Stimulated activated CD4-positive, alpha-beta T cell treated with anti-CD3 and anti-CD28 coated beads, TNF-alpha, amount 100 ng/mL, for 1 hour (primary cell): ENCODE data around the gene TMEM25.
"Not testable (repeated sequence)": the region's sequence is repeated elsewhere in the genome, so short reads cannot be mapped to it uniquely, and the experiment has no call there.

Experiments
- DNase-seq, 3 donors: peaks; one replicate each; pipeline ENCODE4 v3.0.0-alpha.2; 2020; ENCODE audit warnings: low read depth in 3 of 3, low spot score in 1 of 3

TMEM25 gene

DNA sequence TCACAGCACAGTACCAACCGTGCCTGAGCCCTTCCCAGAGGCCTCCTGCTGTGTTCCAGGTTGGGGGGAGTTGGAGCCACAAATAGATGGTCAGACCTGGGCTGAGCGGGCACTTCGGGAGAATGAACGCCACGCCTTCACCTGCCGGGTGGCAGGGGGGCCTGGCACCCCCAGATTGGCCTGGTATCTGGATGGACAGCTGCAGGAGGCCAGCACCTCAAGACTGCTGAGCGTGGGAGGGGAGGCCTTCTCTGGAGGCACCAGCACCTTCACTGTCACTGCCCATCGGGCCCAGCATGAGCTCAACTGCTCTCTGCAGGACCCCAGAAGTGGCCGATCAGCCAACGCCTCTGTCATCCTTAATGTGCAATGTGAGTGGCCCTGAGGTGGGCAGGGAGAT, 1.1 kb downstream of the TMEM25 start:
- no peak for DNase-seq

DNA sequence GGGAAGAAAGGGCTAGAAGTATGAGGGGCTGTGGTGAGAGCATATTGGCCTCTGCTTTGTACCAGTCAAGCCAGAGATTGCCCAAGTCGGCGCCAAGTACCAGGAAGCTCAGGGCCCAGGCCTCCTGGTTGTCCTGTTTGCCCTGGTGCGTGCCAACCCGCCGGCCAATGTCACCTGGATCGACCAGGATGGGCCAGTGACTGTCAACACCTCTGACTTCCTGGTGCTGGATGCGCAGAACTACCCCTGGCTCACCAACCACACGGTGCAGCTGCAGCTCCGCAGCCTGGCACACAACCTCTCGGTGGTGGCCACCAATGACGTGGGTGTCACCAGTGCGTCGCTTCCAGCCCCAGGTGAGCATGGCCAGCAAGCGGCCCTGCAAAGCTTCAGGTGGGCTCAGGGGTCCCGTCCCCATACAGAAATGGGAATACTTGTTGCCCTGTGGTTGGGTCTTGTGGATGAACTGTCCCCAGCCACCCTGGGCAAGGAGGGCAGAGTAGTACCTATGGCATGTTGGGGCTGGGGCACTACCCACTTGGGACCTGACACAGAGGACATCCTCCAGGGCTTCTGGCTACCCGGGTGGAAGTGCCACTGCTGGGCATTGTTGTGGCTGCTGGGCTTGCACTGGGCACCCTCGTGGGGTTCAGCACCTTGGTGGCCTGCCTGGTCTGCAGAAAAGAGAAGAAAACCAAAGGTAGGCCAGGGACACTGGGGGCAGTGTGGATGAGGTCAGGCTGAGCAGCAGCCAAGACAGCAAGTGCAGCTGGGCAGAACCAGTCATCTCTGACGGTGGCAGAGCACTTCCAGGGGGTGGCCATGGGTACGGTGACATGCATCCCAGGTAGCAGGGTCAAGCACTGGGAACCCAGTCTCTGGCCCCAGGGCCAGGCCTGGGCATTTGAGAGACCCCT, 2.1 kb downstream of the TMEM25 start:
- DNase-seq: no peak

DNA sequence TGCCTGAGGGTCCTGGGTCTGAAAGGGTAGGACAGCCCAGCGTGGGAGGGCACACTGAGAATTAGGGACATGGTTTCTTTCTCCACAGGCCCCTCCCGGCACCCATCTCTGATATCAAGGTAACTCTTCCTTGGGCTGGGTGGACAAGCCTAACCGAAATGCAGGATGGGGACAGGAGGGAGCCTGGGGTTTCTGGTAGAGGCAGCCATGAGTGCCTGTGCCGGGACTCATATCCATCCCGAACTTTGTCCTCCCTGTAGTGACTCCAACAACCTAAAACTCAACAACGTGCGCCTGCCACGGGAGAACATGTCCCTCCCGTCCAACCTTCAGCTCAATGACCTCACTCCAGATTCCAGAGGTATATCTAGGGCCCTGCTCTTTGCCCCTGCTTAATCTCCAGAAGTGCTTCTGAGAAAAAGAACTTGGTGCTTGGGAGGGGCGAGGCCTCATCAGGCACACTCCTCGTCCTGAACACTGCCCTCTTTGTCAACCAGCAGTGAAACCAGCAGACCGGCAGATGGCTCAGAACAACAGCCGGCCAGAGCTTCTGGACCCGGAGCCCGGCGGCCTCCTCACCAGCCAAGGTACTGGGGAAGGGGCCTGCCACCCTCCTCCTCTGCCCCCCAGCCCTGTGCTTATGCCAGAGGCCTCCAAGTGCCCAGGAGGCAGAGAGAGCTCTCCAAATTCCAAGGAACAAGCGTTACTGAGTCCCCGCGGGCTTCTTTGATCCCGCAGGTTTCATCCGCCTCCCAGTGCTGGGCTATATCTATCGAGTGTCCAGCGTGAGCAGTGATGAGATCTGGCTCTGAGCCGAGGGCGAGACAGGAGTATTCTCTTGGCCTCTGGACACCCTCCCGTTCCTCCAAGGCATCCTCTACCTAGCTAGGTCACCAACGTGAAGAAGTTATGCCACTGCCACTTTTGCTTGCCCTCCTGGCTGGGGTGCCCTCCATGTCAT, 3.1 kb downstream of the TMEM25 start:
- no peak for DNase-seq

DNA sequence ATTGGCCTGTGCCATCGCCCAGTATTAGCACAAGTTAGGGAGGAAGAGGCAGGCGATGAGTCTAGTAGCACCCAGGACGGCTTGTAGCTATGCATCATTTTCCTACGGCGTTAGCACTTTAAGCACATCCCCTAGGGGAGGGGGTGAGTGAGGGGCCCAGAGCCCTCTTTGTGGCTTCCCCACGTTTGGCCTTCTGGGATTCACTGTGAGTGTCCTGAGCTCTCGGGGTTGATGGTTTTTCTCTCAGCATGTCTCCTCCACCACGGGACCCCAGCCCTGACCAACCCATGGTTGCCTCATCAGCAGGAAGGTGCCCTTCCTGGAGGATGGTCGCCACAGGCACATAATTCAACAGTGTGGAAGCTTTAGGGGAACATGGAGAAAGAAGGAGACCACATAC, 4.3 kb downstream of the TMEM25 start:
- no peak for DNase-seq

DNA sequence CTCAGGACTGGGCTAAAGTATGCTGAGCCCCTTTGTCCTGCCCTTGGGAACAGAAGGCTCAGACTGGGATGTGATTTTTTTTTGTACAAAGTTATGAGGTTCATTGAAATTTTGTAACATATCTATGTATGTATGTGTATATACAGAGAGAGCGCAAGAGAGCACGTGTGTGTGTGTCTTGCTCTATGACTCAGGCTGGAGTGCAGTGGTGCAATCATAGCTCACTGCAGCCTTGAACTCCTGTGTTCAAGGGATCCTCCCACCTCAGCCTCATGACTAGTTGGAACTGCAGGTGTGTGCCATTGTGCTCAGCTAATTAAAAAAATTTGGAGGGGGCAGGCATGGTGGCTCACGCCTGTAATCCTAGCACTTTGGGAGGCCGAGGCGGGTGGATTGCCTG, 5.7 kb downstream of the TMEM25 start:
- DNase-seq: no peak

DNA sequence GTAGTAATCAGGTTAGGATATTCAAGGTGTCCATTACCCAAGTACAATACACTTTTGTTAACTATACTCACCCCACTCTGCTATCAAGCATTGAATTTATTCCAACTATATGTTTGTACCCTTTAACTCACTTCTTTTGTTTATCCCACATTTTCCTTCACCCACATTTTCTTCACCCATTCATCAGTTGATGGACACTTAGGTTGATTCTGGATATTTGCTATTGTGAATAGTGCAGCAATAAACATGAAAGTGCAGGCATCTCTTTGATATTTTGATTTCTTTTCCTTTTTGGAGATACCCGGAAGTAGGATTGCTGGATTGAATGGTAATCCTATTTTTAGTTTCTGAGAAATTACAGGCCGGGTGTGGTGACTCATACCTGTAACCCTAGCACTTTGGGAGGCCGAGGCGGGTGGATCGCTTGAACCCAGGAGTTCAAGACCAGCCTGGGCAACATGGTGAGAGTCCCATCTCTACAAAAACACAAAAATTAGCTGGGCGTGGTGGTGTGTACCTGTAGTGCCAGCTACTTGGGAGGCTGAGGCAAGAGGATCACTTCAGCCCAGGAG, 6.5 kb downstream of the TMEM25 start:
- no peak for DNase-seq

DNA sequence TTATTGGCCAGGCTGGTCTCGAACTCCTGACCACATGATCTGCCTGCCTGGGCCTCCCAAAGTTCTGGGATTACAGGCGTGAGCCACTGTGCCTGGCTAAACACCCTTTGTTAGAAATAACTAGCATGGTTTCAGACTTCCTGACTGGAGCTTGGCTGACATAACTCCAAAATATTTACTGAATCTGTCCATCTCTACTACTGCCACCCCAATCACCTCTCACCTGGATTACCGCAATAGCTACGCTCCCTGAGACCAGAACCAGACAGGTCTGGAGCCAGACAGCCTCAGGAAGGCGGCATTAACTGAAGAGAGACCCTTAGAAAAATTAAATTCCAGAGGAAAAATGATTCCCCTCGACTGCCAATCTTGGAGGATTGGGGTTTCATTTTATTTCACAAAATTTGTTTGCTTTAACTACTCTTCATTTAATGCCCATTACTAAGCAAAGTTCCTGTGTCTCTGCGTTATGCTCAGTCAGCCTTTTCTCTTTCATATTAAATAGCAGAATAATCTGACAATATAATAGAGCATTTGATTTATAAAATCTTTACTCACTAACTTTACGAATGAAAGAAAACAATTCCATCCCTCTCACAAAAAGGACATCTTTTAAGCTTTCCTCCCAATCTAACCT, 13.1 kb downstream of the TMEM25 start:
- no peak for DNase-seq

DNA sequence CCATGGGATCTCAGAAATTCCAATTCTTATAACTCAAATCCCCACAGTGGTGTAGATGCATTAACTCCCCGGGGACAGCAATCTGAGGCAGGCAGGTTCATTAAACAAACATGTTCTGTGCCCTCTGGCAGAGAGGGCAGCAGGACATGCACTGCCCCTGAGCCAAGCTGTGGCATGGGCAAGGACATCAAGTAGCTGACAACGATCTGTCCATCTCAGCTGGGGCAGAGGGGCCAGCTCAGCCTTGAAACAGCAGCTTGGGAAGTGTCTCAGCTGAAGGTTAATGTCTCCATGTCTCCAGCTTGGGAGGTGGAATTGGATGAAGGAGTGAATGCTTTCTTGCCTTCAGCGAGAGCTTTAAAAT, 13.6 kb downstream of the TMEM25 start:
- no peak for DNase-seq

DNA sequence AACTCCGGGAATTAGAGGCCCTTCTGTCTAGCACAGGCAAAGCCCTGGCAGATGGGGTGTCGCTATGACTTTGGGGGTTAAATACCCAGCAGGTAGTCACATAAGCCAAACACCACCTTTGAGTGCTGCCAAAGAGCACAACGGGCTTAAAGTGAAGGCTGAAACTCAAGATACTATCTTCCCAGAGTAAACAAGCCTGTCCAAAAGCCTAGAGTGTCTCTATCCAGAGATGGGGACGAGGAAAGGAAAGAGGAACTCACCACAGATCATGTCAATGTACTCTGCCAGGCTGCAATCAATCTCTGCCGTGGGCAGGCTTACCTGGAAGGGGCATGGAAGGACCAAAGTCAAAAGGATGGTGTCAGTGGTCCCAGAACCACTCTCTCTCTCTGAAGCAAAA, 14.5 kb downstream of the TMEM25 start:
- DNase-seq: no peak

DNA sequence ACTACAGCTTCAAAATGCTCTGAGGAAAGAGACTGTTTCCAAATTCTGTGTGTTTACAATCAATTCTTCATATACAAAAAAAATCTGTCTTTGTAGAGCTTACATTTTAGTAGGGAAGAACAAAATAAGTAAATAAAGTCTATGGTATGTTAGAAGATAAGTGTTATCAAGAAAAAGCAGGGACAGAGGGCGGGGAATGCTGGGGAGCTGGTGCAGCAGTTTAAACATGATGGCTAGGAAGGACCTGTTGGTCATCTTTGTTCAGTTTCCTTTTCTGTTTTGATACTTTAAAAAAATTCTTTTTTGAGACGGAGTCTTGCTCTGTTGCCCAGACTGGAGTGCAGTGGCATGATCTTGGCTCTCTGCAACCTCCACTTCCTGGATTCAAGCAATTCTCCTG, 16.1 kb downstream of the TMEM25 start:
- no peak for DNase-seq

DNA sequence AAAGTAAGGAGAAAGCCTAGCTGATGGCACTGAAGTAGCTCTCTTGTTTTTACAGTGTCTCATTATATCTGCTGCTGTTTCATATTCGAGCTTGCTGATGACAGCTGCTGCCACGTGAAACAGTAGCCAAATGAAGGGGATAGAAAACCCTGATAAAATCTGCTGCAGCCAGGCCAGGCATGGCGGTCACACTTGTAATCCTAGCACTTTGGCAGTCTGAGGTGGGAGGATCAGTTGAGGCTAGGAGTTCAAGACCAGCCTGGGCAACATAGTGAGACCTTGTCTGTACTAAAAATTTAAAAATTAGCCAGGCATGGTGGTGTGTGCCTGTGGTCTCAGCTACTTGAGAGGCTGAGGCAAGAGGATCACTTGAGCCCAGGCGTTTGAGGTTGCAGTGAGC, 21.3 kb downstream of the TMEM25 start:
- DNase-seq: no peak

DNA sequence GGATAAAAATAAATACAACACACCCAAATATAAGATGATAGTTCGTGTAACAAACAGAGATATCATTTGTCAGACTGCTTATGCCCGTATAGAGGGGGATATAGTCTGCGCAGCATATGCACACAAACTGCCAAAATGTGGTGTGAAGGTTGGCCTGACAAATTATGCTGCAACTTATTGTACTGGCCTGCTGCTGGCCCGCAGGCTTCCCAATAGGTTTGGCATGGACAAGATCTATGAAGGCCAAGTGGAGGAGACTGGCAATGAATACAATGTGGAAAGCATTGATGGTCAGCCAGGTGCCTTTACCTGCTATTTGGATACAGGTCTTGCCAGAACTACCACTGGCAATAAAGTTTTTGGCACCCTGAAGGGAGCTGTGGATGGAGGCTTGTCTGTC, 29.8 kb downstream of the TMEM25 start:
- DNase-seq: no peak

DNA sequence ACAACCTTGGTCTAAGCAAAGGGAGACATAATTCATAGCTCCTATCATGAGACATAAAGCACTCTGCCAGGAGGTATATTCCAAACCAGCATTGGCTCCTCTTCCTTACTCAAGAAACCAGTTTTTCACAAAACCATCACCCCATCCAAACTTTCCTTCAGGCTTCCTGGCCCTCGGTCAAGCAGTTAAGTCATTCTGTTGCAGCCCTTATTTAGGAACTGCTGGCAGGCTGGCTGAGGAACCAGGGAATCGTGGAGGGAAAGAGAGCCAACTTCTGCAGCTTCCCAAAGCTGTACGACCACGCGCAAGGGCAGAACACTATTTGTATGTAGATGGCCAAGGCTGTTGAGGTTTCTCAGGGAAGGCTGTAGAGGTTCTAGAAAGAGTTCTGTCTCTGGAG, 34.1 kb downstream of the TMEM25 start:
- no peak for DNase-seq

DNA sequence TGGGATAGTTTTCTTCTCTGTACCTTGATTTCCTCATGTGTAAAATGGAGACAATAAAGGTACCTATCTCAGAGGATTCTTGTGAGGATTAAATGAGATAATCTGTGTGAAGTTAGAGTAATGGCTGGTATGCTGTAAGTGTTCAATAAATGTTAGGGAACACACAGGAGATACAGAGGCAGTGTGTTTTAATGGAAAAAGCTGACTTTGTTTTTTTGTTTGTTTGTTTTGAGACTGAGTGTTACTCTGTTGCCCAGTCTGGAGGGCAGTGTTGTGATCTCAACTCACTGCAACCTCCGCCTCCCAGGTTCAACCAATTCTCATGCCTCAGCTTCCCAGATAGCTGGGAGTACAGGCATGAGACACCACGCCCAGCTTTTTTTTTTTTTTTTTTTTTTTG, 38.7 kb downstream of the TMEM25 start:
- no peak for DNase-seq

DNA sequence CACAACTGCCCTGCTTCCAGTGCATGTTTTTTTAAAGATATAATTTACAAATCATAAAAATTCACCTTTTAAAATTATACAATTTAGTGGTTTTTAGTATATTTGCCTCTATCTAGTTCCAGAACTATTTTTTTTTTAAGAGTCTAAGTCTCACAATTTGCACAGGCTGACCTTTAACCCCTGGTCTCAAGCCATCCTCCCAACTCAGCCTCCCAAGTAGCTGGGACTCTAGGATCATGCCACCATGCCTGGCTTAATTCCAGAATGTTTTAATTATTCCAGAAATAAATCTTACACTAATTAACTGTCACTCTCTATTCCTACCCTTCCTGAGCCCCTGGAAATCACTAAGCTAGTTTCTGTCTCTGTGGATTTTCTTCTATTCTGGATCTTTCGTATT, 39.8 kb downstream of the TMEM25 start:
- no peak for DNase-seq

DNA sequence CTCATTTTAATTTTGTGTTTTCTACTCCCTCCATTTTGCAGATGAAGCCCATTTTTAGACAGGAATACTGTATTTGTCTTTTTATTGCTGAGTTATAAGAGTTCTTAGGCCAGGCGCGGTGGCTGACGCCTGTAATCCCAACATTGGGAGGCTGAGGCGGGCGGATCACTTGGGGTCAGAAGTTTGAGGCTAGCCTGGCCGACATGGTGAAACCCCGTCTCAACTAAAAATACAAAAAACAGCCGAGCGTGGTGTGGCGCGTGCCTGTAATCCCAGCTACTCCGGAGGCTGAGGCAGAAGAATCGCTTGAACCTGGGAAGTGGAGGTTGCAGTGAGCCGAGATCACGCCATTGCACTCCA, 40.7 kb downstream of the TMEM25 start:
- peak in 1 of 3 donors; percentile 10 for DNase-seq

DNA sequence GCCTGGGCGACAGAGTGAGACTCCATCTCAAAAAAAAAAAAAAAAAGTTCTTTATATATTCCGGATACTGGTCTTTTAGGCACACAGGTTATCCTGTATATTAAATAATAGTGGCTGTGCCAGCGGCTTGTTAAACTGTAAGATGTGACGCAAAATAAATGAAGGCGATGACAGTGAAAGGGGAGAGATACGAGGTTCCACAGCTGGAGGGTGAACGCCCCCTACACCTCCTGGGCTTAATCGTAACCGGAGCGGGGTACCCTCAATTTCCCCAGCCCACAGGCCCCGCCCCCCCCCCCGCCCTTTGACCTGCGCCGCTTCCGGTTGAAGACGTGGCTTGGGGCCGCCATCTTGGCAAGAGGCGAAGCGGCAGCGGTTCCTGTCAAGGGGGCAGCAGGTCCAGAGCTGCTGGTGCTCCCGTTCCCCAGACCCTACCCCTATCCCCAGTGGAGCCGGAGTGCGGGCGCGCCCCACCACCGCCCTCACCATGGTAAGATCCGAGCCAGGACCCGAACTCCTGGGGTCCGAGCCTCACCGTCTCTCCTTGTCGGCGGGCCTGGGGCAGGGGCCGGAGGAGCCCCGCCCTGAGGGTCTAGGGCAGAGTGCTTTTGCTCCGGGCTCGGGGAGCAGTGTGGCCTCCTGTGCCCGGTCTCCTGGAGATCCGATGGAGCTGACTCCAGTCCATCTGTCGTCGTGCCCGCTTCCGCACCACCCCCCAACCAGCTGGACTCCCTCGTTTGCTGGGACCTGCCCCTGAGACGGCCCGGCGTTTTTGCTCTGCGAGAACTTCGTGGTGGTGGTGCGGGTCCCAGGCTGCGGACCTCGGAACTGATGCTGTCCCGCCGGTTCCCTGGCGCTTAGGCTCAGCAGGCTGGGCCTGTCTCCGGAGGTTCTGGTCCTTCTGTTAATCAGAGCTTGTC, 41.3 kb downstream of the TMEM25 start, which contains the start of gene ARCN1:
TSS of gene ARCN1 (plus strand) at position 349 of the 920 bp plus-strand sequence. CDS start at position 488, 139 bp downstream.
- DNase-seq: peak; percentile 45 to 60 (median 59)

DNA sequence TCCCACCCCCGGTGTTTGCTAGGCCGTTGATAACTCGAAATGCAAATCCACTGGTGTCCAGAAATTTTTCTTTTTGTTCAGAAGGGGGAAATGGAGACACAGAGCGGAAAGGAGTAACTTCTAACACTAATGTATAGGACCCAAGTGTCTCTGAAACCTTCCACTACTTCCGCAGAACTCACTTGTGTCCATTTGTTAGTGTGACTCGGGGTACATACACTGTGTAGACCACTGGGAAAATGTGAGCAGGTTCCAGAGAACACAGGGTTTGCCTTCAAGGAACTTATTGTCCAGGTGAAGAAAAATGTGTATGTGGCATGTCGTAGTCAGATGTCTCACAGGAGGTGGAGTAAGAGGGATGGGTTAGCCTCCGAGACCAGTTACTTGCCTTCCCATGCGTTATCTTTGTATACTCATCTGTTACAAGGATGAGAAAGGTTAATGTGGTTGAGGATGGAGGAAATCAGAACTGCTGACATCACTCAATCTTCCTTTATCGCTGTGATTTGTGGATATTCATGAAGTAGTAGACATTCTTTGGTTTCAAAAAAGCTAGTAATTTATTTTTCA, 42.1 kb downstream of the TMEM25 start:
- no peak for DNase-seq

DNA sequence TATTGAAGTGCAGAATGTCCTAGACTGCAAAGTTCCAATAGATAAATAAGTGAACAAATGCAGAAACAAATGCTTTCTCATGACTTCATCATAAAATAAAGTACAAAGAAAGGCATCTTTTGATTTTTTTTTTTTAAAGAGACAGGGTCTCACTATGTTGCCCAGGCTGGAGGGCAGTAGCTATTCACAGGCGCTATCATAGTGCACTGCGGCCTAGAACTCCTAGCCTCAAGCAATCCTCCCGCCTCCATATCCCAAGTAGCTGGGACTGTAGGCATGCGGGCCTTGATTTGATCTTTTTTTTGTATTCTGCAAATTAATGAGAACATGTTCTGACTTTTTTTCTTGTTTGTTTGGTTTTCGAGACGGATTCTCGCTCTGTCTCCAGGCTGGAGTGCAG, 43.6 kb downstream of the TMEM25 start:
- no peak for DNase-seq

DNA sequence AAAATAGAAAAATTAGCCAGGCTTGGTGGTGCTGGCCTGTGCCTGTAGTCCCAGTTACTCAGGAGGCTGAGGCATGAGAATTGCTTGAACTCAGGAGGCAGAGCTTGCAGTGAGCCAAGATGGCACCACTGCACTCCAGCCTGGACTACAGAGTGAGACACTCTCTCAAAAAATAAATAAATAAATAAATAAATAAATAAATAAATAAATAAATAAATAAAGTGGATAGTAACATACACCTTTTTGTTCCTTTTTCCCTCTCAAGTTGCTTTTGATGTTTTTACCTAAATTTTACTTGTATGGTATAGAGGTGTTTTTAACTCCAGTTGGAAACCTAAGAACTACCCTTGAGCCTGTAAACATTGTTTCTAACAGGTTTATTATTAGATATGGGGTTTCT, 47.0 kb downstream of the TMEM25 start:
- DNase-seq: not testable (repeated sequence)
